Nephron (organoid): ENCODE results near the gene MECP2.

Experiments
- H3K27ac Mint-ChIP-seq, 3 experiments: 2 replicates each; pipeline ENCODE4 v1.8.0; 2020; ENCODE audit warnings: mixed read lengths in 3 of 3, mild to moderate bottlenecking in 2 of 3, moderate library complexity in 1 of 3
- H3K27me3 Mint-ChIP-seq: 2 replicates; pipeline ENCODE4 v1.8.0; 2021; ENCODE audit warnings: low read depth, mild to moderate bottlenecking, moderate library complexity, mixed read lengths
- H3K36me3 Mint-ChIP-seq: 2 replicates; pipeline ENCODE4 v1.8.0; 2020; ENCODE audit warnings: low read depth, mixed read lengths
- H3K4me1 Mint-ChIP-seq: 2 replicates; pipeline ENCODE4 v1.8.0; 2020; ENCODE audit warnings: mixed read lengths
- H3K4me3 Mint-ChIP-seq, 3 experiments: 2 replicates each; pipeline ENCODE4 v1.8.0; 2020; ENCODE audit warnings: mild to moderate bottlenecking in 3 of 3, mixed read lengths in 3 of 3, moderate library complexity in 2 of 3
- H3K9me3 Mint-ChIP-seq: 2 replicates; pipeline ENCODE4 v1.8.0; 2020; ENCODE audit warnings: mixed read lengths
- TF ChIP-seq, protein P1 (sequence below), 3 experiments: fragments of 200-600 bp; sonication (generic); IDR thresholded peaks; one replicate each; pipeline ENCODE4 v1.5.0; 2021; ENCODE audit warnings: antibody characterized with exemption in 3 of 3; ENCODE audit not compliant: unreplicated experiment in 3 of 3

MECP2 gene

DNA sequence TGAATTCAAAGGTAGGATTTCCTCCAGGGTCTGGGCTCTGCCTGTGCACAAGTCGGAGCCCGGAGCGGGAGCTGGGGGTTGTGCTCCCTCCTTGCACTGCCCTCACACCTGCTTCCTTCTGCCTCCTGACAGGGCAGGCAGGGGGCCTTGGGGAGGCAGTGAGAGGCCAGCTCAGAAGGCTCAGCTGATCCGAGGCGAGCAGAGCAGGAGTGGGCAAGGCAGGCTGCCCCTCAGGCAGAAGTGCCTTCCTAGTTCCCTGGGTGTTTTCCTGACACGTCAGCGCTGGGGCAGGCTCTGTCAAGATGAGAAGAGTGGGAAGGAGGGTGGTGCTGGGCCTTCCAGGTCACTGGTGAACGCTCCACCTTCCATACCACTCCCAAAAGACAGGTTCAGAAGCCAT is 72.3 kb downstream of the MECP2 start:
- H3K27ac Mint-ChIP-seq: peak overlapping the region in 2 of 3 experiments; percentile 79 to 86
- H3K4me3 Mint-ChIP-seq: no peak overlapping the region
- peaks cover 23% of the 10 kb centered on the region for H3K36me3 Mint-ChIP-seq
- peaks cover 19% of the 10 kb centered on the region for H3K4me1 Mint-ChIP-seq
- H3K27me3 Mint-ChIP-seq: no peaks in the 10 kb centered on the region
- TF ChIP-seq, protein P1, sequence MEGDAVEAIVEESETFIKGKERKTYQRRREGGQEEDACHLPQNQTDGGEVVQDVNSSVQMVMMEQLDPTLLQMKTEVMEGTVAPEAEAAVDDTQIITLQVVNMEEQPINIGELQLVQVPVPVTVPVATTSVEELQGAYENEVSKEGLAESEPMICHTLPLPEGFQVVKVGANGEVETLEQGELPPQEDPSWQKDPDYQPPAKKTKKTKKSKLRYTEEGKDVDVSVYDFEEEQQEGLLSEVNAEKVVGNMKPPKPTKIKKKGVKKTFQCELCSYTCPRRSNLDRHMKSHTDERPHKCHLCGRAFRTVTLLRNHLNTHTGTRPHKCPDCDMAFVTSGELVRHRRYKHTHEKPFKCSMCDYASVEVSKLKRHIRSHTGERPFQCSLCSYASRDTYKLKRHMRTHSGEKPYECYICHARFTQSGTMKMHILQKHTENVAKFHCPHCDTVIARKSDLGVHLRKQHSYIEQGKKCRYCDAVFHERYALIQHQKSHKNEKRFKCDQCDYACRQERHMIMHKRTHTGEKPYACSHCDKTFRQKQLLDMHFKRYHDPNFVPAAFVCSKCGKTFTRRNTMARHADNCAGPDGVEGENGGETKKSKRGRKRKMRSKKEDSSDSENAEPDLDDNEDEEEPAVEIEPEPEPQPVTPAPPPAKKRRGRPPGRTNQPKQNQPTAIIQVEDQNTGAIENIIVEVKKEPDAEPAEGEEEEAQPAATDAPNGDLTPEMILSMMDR (IDR thresholded peaks at IDR 0.05; ENCODE audit: unreplicated experiment in 3 of 3): no peak
- H3K9me3 Mint-ChIP-seq: peaks cover 8% of the 10 kb centered on the region

DNA sequence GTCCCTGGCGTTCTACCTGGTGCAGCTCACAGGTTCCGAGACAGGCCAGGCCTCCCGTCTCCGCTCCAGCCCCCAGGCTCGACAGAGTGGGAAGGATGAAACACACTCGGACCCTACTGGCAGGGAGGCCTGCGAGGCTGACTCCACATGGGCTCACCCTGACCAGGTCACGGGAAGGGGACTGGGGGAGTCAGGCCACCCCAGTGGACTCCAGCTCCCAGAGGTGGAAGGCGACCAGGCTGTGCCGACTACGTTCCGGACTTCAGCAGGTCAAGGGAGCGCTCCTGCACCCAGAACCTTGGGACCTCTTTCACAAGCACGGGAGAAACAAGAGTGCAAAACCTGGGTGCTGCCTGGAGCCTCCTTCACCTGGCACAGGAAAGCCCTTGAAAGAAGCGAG is 73.2 kb downstream of the MECP2 start:
- peaks cover 19% of the 10 kb centered on the region for H3K4me1 Mint-ChIP-seq
- TF ChIP-seq, protein P1 (IDR thresholded peaks at IDR 0.05; ENCODE audit: unreplicated experiment in 3 of 3): no peak
- peaks cover 8% of the 10 kb centered on the region for H3K9me3 Mint-ChIP-seq
- H3K27me3 Mint-ChIP-seq: no peaks in the 10 kb centered on the region
- H3K27ac Mint-ChIP-seq: no peak overlapping the region
- no peak overlapping the region for H3K4me3 Mint-ChIP-seq
- peaks cover 17% of the 10 kb centered on the region for H3K36me3 Mint-ChIP-seq

DNA sequence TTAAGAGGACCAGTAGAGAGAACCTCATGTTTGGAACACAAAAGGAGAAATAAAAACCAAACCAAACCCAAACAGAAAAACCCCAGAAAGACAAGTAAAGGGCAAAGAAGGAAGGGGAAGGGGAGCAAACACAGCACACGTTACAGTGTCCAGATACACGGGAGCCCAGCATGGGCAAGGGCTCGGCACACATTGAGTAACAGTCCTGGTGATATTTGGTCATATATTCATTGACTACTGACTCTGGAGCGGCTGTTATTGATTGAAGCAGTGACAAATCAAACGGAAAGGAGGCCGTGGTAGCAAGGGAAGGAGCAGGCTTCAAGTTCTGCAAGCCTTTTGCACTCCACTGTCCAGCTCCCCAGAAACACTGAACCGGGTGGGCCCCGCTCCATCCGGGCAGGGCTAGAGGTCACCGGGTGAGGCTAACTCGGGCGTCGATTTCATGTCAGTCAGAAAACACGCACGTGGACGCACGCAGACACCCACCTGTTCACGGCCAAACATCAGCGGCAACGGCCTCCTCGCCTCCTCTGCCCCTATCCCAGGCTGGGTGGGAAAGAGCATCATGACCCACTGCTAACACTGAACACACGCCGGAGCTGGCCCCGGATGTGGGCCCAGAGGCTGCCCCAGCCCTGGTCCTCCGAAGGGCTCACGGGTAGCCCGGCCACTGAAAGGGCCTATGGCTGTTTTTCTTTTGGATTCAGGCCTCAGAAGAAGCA is 74.1 kb downstream of the MECP2 start:
- TF ChIP-seq, protein P1 (IDR thresholded peaks at IDR 0.05; ENCODE audit: unreplicated experiment in 3 of 3): no peak
- peak overlapping the region; percentile 4 to 16 (median 10) for H3K4me3 Mint-ChIP-seq

DNA sequence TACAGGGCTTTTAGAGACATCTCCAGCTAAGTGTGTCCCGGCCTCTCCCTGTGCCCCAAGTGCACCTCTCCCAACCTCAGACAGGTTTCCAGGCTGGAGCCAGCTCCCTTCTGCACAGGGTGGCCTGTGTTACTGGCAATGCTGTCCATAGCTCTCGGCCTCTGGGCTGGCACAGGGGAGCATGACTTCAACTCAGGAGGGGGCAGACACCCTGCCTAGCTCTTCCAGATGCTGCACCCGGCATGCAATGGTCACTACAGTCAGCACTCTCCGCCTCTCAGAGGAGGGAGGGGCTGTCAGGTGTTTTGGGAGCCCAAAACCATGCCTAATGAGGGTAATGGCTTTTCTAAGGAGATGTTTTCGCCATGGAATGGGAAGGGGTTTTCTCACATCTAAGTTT is 75.4 kb downstream of the MECP2 start:
- H3K9me3 Mint-ChIP-seq: peaks cover 8% of the 10 kb centered on the region
- no peaks in the 10 kb centered on the region for H3K27me3 Mint-ChIP-seq
- TF ChIP-seq, protein P1 (IDR thresholded peaks at IDR 0.05; ENCODE audit: unreplicated experiment in 3 of 3): no peak
- H3K36me3 Mint-ChIP-seq: peaks cover 3% of the 10 kb centered on the region
- H3K4me1 Mint-ChIP-seq: peaks cover 19% of the 10 kb centered on the region
- H3K4me3 Mint-ChIP-seq: peak overlapping the region in 2 of 3 experiments; percentile 43 to 53
- peak overlapping the region; percentile 33 to 79 (median 61) for H3K27ac Mint-ChIP-seq

More for the DNA sequence above, 74.1 kb downstream of the MECP2 start:
- peaks cover 8% of the 10 kb centered on the region for H3K9me3 Mint-ChIP-seq
- peak overlapping the region; percentile 61 to 80 (median 79) for H3K27ac Mint-ChIP-seq
- H3K27me3 Mint-ChIP-seq: no peaks in the 10 kb centered on the region
- H3K36me3 Mint-ChIP-seq: peaks cover 12% of the 10 kb centered on the region
- peaks cover 19% of the 10 kb centered on the region for H3K4me1 Mint-ChIP-seq

DNA sequence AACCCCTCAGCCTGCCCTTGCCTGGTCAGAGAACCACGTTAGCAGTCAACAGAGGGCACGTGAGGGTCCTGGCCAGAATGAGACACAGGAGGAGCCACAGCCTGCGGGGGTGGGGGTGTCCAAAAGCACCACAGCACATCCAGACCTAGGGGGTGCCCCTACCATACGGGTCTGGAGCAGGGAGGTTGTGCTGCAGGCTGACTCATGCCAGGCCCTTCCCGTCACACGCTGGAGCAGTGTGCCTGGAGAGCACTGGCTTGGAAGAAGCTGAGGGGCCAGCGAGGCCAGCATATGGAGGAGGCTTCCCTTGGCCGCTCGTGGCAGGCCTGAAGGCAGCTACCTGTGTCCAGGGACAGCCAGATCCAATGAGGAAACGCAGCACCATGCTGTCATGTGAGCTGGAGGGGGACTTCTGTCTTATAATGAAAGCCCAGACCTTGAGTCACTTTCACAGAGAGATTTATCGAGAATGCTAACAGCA is 76.3 kb downstream of the MECP2 start:
- H3K27ac Mint-ChIP-seq: peak overlapping the region; percentile 68 to 72 (median 72)
- peaks cover 19% of the 10 kb centered on the region for H3K4me1 Mint-ChIP-seq
- H3K27me3 Mint-ChIP-seq: no peaks in the 10 kb centered on the region
- peaks cover 3% of the 10 kb centered on the region for H3K36me3 Mint-ChIP-seq
- H3K9me3 Mint-ChIP-seq: peaks cover 8% of the 10 kb centered on the region
- no peak overlapping the region for H3K4me3 Mint-ChIP-seq
- TF ChIP-seq, protein P1 (IDR thresholded peaks at IDR 0.05; ENCODE audit: unreplicated experiment in 3 of 3): no peak
